GM13976 (cell line): ENCODE results near the gene TCF4.

ENCODE experiments used
- DNase-seq: peaks from one replicate; pipeline ENCODE4 v3.0.0; 2012; ENCODE audit warnings: low spot score
- CTCF ChIP-seq: IDR thresholded peaks from 2 replicates; pipeline ENCODE4 v1.5.1; 2012; ENCODE audit warnings: borderline replicate concordance, mild to moderate bottlenecking; ENCODE audit not compliant: insufficient read depth; ENCODE audit errors: extremely low read depth, missing control alignments, control extremely low read depth
- in situ Hi-C: fragments of 300-500 bp; cut with MboI; formaldehyde crosslinking; loops from one replicate; pipeline ENCODE4 v1.12.0; 2022; ENCODE audit warnings: low sequenced_read_pairs, mixed read lengths, inconsistent platforms; ENCODE audit not compliant: unreplicated experiment

TCF4 gene

GRCh38 chr18:55579501-55580270 is 8.3 kb downstream of the TCF4 start:
- in situ Hi-C loops, result no loop called here
- TF ChIP-seq CTCF, result no peak
- no peak for DNase-seq

GRCh38 chr18:55577812-55578539 is 10.0 kb downstream of the TCF4 start:
- TF ChIP-seq CTCF, result no peak
- DNase-seq, result no peak
- in situ Hi-C loops, result no loop called here

GRCh38 chr18:55576001-55576400 is 12.0 kb downstream of the TCF4 start:
- no peak for DNase-seq

GRCh38 chr18:55575066-55575465 is 12.9 kb downstream of the TCF4 start:
- no peak for DNase-seq
- TF ChIP-seq CTCF, result no peak
- in situ Hi-C loops, result no loop called here

More at GRCh38 chr18:55576001-55576400, 12.0 kb downstream of the TCF4 start:
- in situ Hi-C loops, result no loop called here
- TF ChIP-seq CTCF, result no peak

- in situ Hi-C loops, result no loop called here
- no peak for DNase-seq
- TF ChIP-seq CTCF, result no peak
Observed at GRCh38 chr18:55573386-55573785, 14.6 kb downstream of the TCF4 start.

- TF ChIP-seq CTCF, result no peak
- in situ Hi-C loops, result no loop called here
- DNase-seq, result no peak
Observed at GRCh38 chr18:55570966-55571365, 17.0 kb downstream of the TCF4 start.
